Suprapubic skin (tissue), 4 donors: ENCODE data around the gene IFNL1. TPM values are rescaled to one million over a fixed set of nuclear protein-coding genes. Genes with fewer than 3 reads are reported as not detected.
"Not testable (repeated sequence)": the region's sequence is repeated elsewhere in the genome, so short reads cannot be mapped to it uniquely, and the experiment has no call there.

Experiments used
- DNase-seq, 2 donors: peaks; one replicate each; pipeline ENCODE4 v3.0.0-alpha.2; 2019; ENCODE audit warnings: low spot score in 2 of 2
- H3K27ac ChIP-seq: fragments of 200-600 bp; sonication (generic); one replicate; pipeline ENCODE4 v1.5.1; 2019
- H3K27me3 ChIP-seq: fragments of 200-600 bp; sonication (generic); one replicate; pipeline ENCODE4 v1.5.1; 2019
- H3K36me3 ChIP-seq: fragments of 200-600 bp; sonication (generic); one replicate; pipeline ENCODE4 v1.5.1; 2019
- H3K4me1 ChIP-seq: fragments of 200-600 bp; sonication (generic); one replicate; pipeline ENCODE4 v1.5.1; 2019
- H3K4me3 ChIP-seq: fragments of 200-600 bp; sonication (generic); one replicate; pipeline ENCODE4 v1.5.1; 2019; ENCODE audit warnings: mild to moderate bottlenecking
- H3K9me3 ChIP-seq: fragments of 200-600 bp; sonication (generic); one replicate; pipeline ENCODE4 v1.5.1; 2019
- CTCF ChIP-seq, 2 donors: fragments of 200-600 bp in 1 of 2; fragments of 450-650 bp in 1 of 2; sonication (generic) in 1 of 2; IDR thresholded peaks; one replicate each; pipeline ENCODE4 v1.5.1; 2016 to 2019; ENCODE audit warnings: antibody characterized with exemption in 2 of 2, mild to moderate bottlenecking in 1 of 2, moderate library complexity in 1 of 2
- EP300 ChIP-seq: sonication (generic); formaldehyde crosslinking; IDR thresholded peaks from one replicate; pipeline ENCODE4 v1.6.1; 2017; ENCODE audit warnings: antibody characterized with exemption
- POLR2A ChIP-seq, 2 donors: fragments of 450-650 bp; IDR thresholded peaks; one replicate each; pipeline ENCODE4 v1.6.1; 2017; ENCODE audit warnings: antibody characterized with exemption in 2 of 2, mild to moderate bottlenecking in 2 of 2, moderate library complexity in 2 of 2
- POLR2AphosphoS5 ChIP-seq, 3 donors: sonication (generic); formaldehyde crosslinking; IDR thresholded peaks; one replicate each; pipeline ENCODE4 v1.6.1; 2017; ENCODE audit warnings: antibody characterized with exemption in 3 of 3
- WGBS: methylation state at CpG from one replicate; pipeline ENCODE4 v1.1.5; 2018; 5-methylcytosine and 5-hydroxymethylcytosine counted together
- total RNA-seq, 4 donors: library from RNA; depleted of rRNA; stranded (reverse); fragments of >200 nt; gene quantifications; one replicate each; pipeline ENCODE4 v1.1.0, GENCODE V29; 2016

Gene IFNL1
- total RNA-seq, 4 donors from 2014 or later: not detected

GRCh38 chr19:39333507-39333906, 37.3 kb downstream of the IFNL1 start:
- 93% methylated on average over 6 of the region's 6 CpGs for WGBS
- H3K36me3 ChIP-seq: no peaks in the 10 kb centered on the region
- no peaks in the 10 kb centered on the region for H3K9me3 ChIP-seq
- H3K4me3 ChIP-seq: no peak overlapping the region
- DNase-seq: no peak
- H3K4me1 ChIP-seq: no peaks in the 10 kb centered on the region
- no peak for TF ChIP-seq POLR2A (IDR thresholded peaks at IDR 0.05)
- TF ChIP-seq POLR2AphosphoS5 (IDR thresholded peaks at IDR 0.05): no peak
- TF ChIP-seq EP300: no peak
- no peak for TF ChIP-seq CTCF (IDR thresholded peaks at IDR 0.05)
- H3K27me3 ChIP-seq: no peaks in the 10 kb centered on the region
- H3K27ac ChIP-seq: no peak overlapping the region

GRCh38 chr19:39334444-39334976, 38.3 kb downstream of the IFNL1 start:
- no peaks in the 10 kb centered on the region for H3K9me3 ChIP-seq
- WGBS: 95% methylated on average over 5 of the region's 5 CpGs
- H3K27me3 ChIP-seq: no peaks in the 10 kb centered on the region
- peak overlapping the region; percentile 41 for H3K4me3 ChIP-seq
- H3K27ac ChIP-seq: no peak overlapping the region
- H3K4me1 ChIP-seq: no peaks in the 10 kb centered on the region
- no peaks in the 10 kb centered on the region for H3K36me3 ChIP-seq
- DNase-seq: no peak
- TF ChIP-seq POLR2AphosphoS5 (IDR thresholded peaks at IDR 0.05) (no peak), CTCF (IDR thresholded peaks at IDR 0.05) (no peak), EP300 (no peak), POLR2A (IDR thresholded peaks at IDR 0.05) (no peak)

GRCh38 chr19:39335168-39335548, 39.0 kb downstream of the IFNL1 start:
- no peak for DNase-seq
- Histone ChIP-seq H3K36me3 (no peaks in the 10 kb centered on the region), H3K4me1 (no peaks in the 10 kb centered on the region), H3K9me3 (no peaks in the 10 kb centered on the region), H3K27ac (peak overlapping the region; percentile 77), H3K27me3 (no peaks in the 10 kb centered on the region), H3K4me3 (peak overlapping the region; percentile 41)
- TF ChIP-seq EP300 (no peak), CTCF (IDR thresholded peaks at IDR 0.05) (no peak), POLR2A (IDR thresholded peaks at IDR 0.05) (no peak), POLR2AphosphoS5 (IDR thresholded peaks at IDR 0.05) (no peak)
- 61% methylated on average over 6 of the region's 6 CpGs for WGBS

DNA sequence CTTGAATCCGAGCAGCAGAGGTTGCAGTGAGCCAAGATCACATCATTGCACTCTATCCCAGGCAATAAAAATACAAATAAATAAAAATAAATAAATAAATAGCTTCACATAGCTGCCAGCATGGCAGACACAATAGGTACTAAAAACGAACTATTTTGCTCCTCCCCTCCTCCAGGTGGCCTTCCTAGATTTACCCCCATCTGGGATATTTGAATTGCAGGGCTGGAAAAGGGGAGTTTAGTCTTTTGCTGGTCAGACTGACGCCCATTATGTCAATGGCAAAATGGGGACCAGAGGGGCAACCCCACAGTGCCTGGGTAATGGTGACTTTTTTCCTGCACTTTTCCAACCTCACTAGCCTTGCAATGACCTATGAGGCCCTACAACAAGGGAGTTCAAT, 40.3 kb downstream of the IFNL1 start:
- Histone ChIP-seq H3K27ac (no peak overlapping the region), H3K9me3 (no peaks in the 10 kb centered on the region), H3K36me3 (no peaks in the 10 kb centered on the region), H3K4me1 (peaks cover 11% of the 10 kb centered on the region), H3K4me3 (no peak overlapping the region), H3K27me3 (no peaks in the 10 kb centered on the region)
- DNase-seq: no peak
- no peak for TF ChIP-seq POLR2A (IDR thresholded peaks at IDR 0.05)
- no peak for TF ChIP-seq POLR2AphosphoS5 (IDR thresholded peaks at IDR 0.05)
- no peak for TF ChIP-seq EP300
- 67% methylated on average over 3 of the region's 3 CpGs for WGBS

- TF ChIP-seq POLR2A (IDR thresholded peaks at IDR 0.05) (no peak), EP300 (no peak), CTCF (IDR thresholded peaks at IDR 0.05) (no peak), POLR2AphosphoS5 (IDR thresholded peaks at IDR 0.05) (no peak)
- Histone ChIP-seq H3K4me3 (no peak overlapping the region), H3K36me3 (no peaks in the 10 kb centered on the region), H3K9me3 (no peaks in the 10 kb centered on the region), H3K4me1 (peaks cover 32% of the 10 kb centered on the region), H3K27me3 (no peaks in the 10 kb centered on the region), H3K27ac (no peak overlapping the region)
- 96% methylated on average over 1 of the region's 1 CpG for WGBS
- no peak for DNase-seq
Observed at GRCh38 chr19:39339674-39340073, 43.5 kb downstream of the IFNL1 start.

- H3K27ac ChIP-seq, H3K36me3 ChIP-seq, H3K4me3 ChIP-seq, H3K27me3 ChIP-seq, H3K9me3 ChIP-seq, DNase-seq: not testable (repeated sequence)
- 86% methylated on average over 7 of the region's 7 CpGs for WGBS
- peaks cover 37% of the 10 kb centered on the region for H3K4me1 ChIP-seq
Observed at GRCh38 chr19:39340156-39340555, 43.9 kb downstream of the IFNL1 start.
